Liver (tissue), 9 donors: ENCODE results near the gene ARTN. TPM values are rescaled to one million over a fixed set of nuclear protein-coding genes. Genes with fewer than 3 reads are reported as not detected.

ENCODE experiments used
- DNase-seq: peaks from one replicate; pipeline ENCODE4 v3.0.0-alpha.2; 2017; ENCODE audit warnings: low spot score
- H3K27ac ChIP-seq, 2 donors: one replicate each; pipeline ENCODE4 v1.7.0; 2013; ENCODE audit warnings: inconsistent platforms in 2 of 2, low read length in 2 of 2, control low read depth in 1 of 2, low read depth in 1 of 2, mild to moderate bottlenecking in 1 of 2
- H3K27me3 ChIP-seq, 4 donors: one replicate each; pipeline versions ENCODE4 v1.6.1 to v1.7.0; 2013; ENCODE audit warnings: low read length in 3 of 4, inconsistent platforms in 1 of 4, mild to moderate bottlenecking in 1 of 4, moderate library complexity in 1 of 4; ENCODE audit not compliant: control insufficient read depth in 4 of 4, insufficient read depth in 4 of 4
- H3K36me3 ChIP-seq, 4 donors: one replicate each; pipeline versions ENCODE4 v1.6.1 to v1.7.0; 2013; ENCODE audit warnings: low read length in 3 of 4, mild to moderate bottlenecking in 3 of 4, low read depth in 1 of 4, moderate library complexity in 1 of 4; ENCODE audit not compliant: control insufficient read depth in 4 of 4, insufficient read depth in 3 of 4
- H3K4me1 ChIP-seq, 4 donors: one replicate each; pipeline versions ENCODE4 v1.6.1 to v1.7.0; 2013; ENCODE audit warnings: low read length in 3 of 4, mild to moderate bottlenecking in 3 of 4, moderate library complexity in 1 of 4; ENCODE audit not compliant: control insufficient read depth in 4 of 4, insufficient read depth in 4 of 4
- H3K4me3 ChIP-seq, 3 donors: one replicate each; pipeline versions ENCODE4 v1.6.1 to v1.7.0; 2013; ENCODE audit warnings: low read length in 3 of 3, control low read depth in 1 of 3, low read depth in 1 of 3, mild to moderate bottlenecking in 1 of 3
- H3K9ac ChIP-seq, 2 donors: one replicate each; pipeline ENCODE4 v1.7.0; 2013; ENCODE audit warnings: low read length in 2 of 2, mild to moderate bottlenecking in 2 of 2, moderate library complexity in 2 of 2, control low read depth in 1 of 2, low read depth in 1 of 2
- H3K9me3 ChIP-seq, 4 donors: one replicate each; pipeline versions ENCODE4 v1.6.1 to v1.7.0; 2013; ENCODE audit warnings: low read length in 3 of 4; ENCODE audit not compliant: control insufficient read depth in 4 of 4
- CTCF ChIP-seq: fragments of 150-350 bp; IDR thresholded peaks from 2 replicates; pipeline ENCODE4 v1.5.1; 2017; ENCODE audit warnings: improper control_type of control experiment, low read depth, low read length; ENCODE audit not compliant: missing input control
- EGR1 ChIP-seq, 2 donors: IDR thresholded peaks; 2 replicates each; pipeline ENCODE4 v1.6.1; 2016 to 2018; ENCODE audit warnings: antibody characterized with exemption in 2 of 2, low read depth in 2 of 2
- FOXA1 ChIP-seq: IDR thresholded peaks from 2 replicates; pipeline ENCODE4 v1.6.1; 2016; ENCODE audit warnings: antibody characterized with exemption
- FOXA2 ChIP-seq: IDR thresholded peaks from 2 replicates; pipeline ENCODE4 v1.6.1; 2016; ENCODE audit warnings: antibody characterized with exemption
- HNF4A ChIP-seq, 2 donors: conservative IDR thresholded peaks; 2 replicates each; pipeline ENCODE4 v1.6.1; 2016; ENCODE audit warnings: antibody characterized with exemption in 2 of 2, mild to moderate bottlenecking in 2 of 2
- HNF4G ChIP-seq: IDR thresholded peaks from 2 replicates; pipeline ENCODE4 v1.6.1; 2016; ENCODE audit warnings: antibody characterized with exemption
- JUND ChIP-seq, 2 donors: IDR thresholded peaks; 2 replicates each; pipeline ENCODE4 v1.6.1; 2016; ENCODE audit warnings: antibody characterized with exemption in 2 of 2
- MAX ChIP-seq: IDR thresholded peaks from 2 replicates; pipeline ENCODE4 v1.6.1; 2016; ENCODE audit warnings: antibody characterized with exemption
- NR2F2 ChIP-seq: IDR thresholded peaks from 2 replicates; pipeline ENCODE4 v1.6.1; 2016; ENCODE audit warnings: antibody characterized with exemption
- RAD21 ChIP-seq, 2 donors: IDR thresholded peaks; 2 replicates each; pipeline ENCODE4 v1.6.1; 2016; ENCODE audit warnings: antibody characterized with exemption in 2 of 2, mild to moderate bottlenecking in 2 of 2
- RXRA ChIP-seq, 2 donors: IDR thresholded peaks; 2 replicates each; pipeline ENCODE4 v1.6.1; 2017 to 2018; ENCODE audit warnings: antibody characterized with exemption in 2 of 2, mild to moderate bottlenecking in 1 of 2
- SP1 ChIP-seq: IDR thresholded peaks from 2 replicates; pipeline ENCODE4 v1.6.1; 2018; ENCODE audit warnings: antibody characterized with exemption, mild to moderate bottlenecking
- TAF1 ChIP-seq: conservative IDR thresholded peaks from 2 replicates; pipeline ENCODE4 v1.6.1; 2016; ENCODE audit warnings: antibody characterized with exemption, mild to moderate bottlenecking
- YY1 ChIP-seq: IDR thresholded peaks from 2 replicates; pipeline ENCODE4 v1.6.1; 2016; ENCODE audit warnings: antibody characterized with exemption, mild to moderate bottlenecking
- WGBS: extraction: QIAGEN DNeasy Blood & Tissue Kit; methylation state at CpG from one replicate; pipeline ENCODE4 v1.1.7; 2013; 5-methylcytosine and 5-hydroxymethylcytosine counted together
- polyA plus RNA-seq, 2 donors: library from polyadenylated mRNA; stranded (reverse) in 1 of 2; unstranded in 1 of 2; fragments of 200-250 nt in 1 of 2; fragments of >200 nt in 1 of 2; fragmentation: Nextera tagmentation in 1 of 2; extraction: Ambion mirVana in 1 of 2; gene quantifications; one replicate each; pipeline versions ENCODE4 v1.2.1 to v1.2.3, GENCODE V29; 2013 to 2015
- total RNA-seq, 2 donors: library from RNA; depleted of rRNA; stranded (reverse); fragments of >200 nt; gene quantifications; one replicate each; pipeline ENCODE4 v1.2.3, GENCODE V29; 2014
- TF ChIP-seq, protein P1 (sequence below): IDR thresholded peaks from 2 replicates; pipeline ENCODE4 v1.6.1; 2016; ENCODE audit warnings: antibody characterized with exemption
- TF ChIP-seq, protein P2 (sequence below): IDR thresholded peaks from 2 replicates; pipeline ENCODE4 v1.6.1; 2016; ENCODE audit warnings: antibody characterized with exemption, mild to moderate bottlenecking
- donor health status: healthy.
- donor health status: healthy.
- donor health status: healthy.
- donor health status: healthy.
- donor health status: healthy.

Gene ARTN
- total and polyA plus RNA-seq, 4 donors: 0.05 to 0.08 TPM; not detected in 2

DNA sequence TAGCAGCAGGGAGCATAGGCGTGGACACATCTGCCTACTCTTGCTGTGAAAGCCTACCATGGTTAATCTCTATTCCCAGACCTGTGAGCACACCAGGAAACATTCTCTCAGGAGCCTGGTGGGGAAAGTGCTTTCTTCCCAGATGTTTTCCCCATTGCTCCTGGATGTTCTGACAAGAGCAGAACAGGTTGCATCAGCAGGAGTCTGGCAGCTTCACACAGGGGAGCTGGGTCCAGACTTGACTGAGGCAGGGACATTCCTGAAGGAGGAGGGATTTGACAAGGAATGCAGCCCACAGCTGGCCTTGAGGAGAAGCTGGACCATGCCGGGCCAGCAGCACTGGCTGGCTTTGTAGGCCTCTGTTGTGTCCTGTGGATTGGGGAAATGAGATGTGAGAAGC lies 21.0 kb upstream of the ARTN start:
- H3K9ac ChIP-seq: no peak overlapping the region
- H3K4me3 ChIP-seq: no peak overlapping the region
- 83% methylated on average over 2 of the region's 2 CpGs for WGBS
- H3K9me3 ChIP-seq: no peaks in the 10 kb centered on the region
- H3K27ac ChIP-seq: no peak overlapping the region
- H3K36me3 ChIP-seq: peaks cover 0 to 2% (median 0%) of the 10 kb centered on the region in 4 donors
- H3K27me3 ChIP-seq: no peaks in the 10 kb centered on the region
- DNase-seq: no peak
- no peak for TF ChIP-seq EGR1 (IDR thresholded peaks at IDR 0.05; ENCODE audit: low read depth in 2 of 2)
- TF ChIP-seq YY1: no peak
- no peak for TF ChIP-seq RAD21 (IDR thresholded peaks at IDR 0.05)
- no peak for TF ChIP-seq MAX
- no peak for TF ChIP-seq NR2F2
- no peaks in the 10 kb centered on the region for H3K4me1 ChIP-seq

DNA sequence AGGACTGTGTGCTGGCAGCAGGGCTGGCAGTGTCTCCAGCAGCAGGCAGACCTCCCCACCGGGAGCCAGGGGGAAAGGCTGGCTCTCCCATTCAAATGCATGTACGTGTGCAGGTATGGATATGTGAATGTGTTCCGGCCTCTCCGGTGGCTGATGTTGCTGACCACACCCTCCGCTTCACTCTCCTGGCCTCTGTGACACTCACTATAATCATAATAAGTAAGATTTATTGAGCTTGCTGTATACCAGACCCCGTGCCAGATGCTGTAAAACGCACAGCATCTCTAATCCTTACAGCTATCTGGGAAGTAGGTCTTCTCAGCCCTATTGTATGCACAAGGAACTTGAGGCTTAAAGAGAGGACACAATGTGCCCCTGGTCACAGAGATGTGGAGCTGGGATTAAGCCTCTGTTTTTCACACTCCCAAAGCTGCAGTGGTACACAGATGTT lies 20.5 kb upstream of the ARTN start:
- no peak for DNase-seq
- Histone ChIP-seq H3K27me3 (no peaks in the 10 kb centered on the region), H3K9me3 (no peaks in the 10 kb centered on the region), H3K4me3 (no peak overlapping the region), H3K9ac (no peak overlapping the region), H3K4me1 (no peaks in the 10 kb centered on the region), H3K36me3 (peaks cover 0 to 2% (median 0%) of the 10 kb centered on the region in 4 donors), H3K27ac (no peak overlapping the region)
- 83% methylated on average over 7 of the region's 7 CpGs for WGBS
- TF ChIP-seq NR2F2 (no peak), MAX (no peak), HNF4A (conservative IDR thresholded peaks at IDR 0.05) (no peak), TAF1 (no peak), CTCF (no peak), RXRA (IDR thresholded peaks at IDR 0.05) (no peak), SP1 (no peak)
- TF ChIP-seq, protein P1, sequence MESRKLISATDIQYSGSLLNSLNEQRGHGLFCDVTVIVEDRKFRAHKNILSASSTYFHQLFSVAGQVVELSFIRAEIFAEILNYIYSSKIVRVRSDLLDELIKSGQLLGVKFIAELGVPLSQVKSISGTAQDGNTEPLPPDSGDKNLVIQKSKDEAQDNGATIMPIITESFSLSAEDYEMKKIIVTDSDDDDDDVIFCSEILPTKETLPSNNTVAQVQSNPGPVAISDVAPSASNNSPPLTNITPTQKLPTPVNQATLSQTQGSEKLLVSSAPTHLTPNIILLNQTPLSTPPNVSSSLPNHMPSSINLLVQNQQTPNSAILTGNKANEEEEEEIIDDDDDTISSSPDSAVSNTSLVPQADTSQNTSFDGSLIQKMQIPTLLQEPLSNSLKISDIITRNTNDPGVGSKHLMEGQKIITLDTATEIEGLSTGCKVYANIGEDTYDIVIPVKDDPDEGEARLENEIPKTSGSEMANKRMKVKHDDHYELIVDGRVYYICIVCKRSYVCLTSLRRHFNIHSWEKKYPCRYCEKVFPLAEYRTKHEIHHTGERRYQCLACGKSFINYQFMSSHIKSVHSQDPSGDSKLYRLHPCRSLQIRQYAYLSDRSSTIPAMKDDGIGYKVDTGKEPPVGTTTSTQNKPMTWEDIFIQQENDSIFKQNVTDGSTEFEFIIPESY: no peak

- peaks cover 0 to 2% (median 0%) of the 10 kb centered on the region in 4 donors for H3K36me3 ChIP-seq
- no peak for DNase-seq
- no peak overlapping the region for H3K4me3 ChIP-seq
- no peak overlapping the region for H3K9ac ChIP-seq
- H3K4me1 ChIP-seq: no peaks in the 10 kb centered on the region
- no peak overlapping the region for H3K27ac ChIP-seq
- H3K27me3 ChIP-seq: no peaks in the 10 kb centered on the region
- WGBS: 93% methylated on average over 18 of the region's 18 CpGs
- no peaks in the 10 kb centered on the region for H3K9me3 ChIP-seq
- TF ChIP-seq HNF4A (conservative IDR thresholded peaks at IDR 0.05) (no peak), RAD21 (IDR thresholded peaks at IDR 0.05) (no peak), EGR1 (IDR thresholded peaks at IDR 0.05; ENCODE audit: low read depth in 2 of 2) (no peak), MAX (no peak), JUND (IDR thresholded peaks at IDR 0.05) (no peak), FOXA2 (no peak), TAF1 (no peak), YY1 (no peak), FOXA1 (no peak), HNF4G (no peak), CTCF (no peak), NR2F2 (no peak)
- TF ChIP-seq, protein P2, sequence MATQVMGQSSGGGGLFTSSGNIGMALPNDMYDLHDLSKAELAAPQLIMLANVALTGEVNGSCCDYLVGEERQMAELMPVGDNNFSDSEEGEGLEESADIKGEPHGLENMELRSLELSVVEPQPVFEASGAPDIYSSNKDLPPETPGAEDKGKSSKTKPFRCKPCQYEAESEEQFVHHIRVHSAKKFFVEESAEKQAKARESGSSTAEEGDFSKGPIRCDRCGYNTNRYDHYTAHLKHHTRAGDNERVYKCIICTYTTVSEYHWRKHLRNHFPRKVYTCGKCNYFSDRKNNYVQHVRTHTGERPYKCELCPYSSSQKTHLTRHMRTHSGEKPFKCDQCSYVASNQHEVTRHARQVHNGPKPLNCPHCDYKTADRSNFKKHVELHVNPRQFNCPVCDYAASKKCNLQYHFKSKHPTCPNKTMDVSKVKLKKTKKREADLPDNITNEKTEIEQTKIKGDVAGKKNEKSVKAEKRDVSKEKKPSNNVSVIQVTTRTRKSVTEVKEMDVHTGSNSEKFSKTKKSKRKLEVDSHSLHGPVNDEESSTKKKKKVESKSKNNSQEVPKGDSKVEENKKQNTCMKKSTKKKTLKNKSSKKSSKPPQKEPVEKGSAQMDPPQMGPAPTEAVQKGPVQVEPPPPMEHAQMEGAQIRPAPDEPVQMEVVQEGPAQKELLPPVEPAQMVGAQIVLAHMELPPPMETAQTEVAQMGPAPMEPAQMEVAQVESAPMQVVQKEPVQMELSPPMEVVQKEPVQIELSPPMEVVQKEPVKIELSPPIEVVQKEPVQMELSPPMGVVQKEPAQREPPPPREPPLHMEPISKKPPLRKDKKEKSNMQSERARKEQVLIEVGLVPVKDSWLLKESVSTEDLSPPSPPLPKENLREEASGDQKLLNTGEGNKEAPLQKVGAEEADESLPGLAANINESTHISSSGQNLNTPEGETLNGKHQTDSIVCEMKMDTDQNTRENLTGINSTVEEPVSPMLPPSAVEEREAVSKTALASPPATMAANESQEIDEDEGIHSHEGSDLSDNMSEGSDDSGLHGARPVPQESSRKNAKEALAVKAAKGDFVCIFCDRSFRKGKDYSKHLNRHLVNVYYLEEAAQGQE: no peak
Observed at GRCh38 chr1:43913666-43914360, 19.8 kb upstream of the ARTN start.
